CMK (cell line): ENCODE data around the gene NCAPD3.
"Not testable (repeated sequence)": the region's sequence is repeated elsewhere in the genome, so short reads cannot be mapped to it uniquely, and the experiment has no call there.

Experiments
- DNase-seq: peaks from one replicate; pipeline ENCODE4 v3.0.0-alpha.2; 2010; ENCODE audit warnings: low read depth

NCAPD3 gene

DNA sequence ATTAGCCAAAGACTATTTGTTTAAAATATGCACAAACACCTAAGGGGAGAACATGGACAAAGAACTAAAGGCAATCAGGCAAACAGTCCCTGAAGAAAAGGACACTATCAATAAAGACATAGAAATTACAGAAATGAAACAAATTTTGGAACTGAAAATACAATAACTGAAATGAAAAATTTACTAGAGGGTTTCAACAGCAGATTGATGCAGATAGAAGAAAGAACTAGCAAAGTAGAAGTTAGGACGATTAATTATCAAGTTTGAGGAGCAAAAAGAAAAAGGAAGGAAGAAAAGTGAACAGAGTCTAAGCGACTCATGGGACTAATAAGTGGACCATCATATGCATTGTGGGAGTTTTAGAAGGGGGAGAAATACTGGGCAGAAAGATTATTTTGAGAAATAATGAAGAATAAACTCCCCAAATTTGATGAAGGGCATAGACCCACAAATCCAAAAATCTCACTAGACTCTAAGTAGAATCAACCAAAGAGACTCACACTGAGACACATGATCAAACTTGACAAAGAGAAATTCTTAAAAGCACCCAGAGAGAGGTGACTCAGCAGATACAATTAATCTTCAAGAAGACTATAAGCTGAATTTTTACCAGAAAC is 92.0 kb downstream of the NCAPD3 start:
- DNase-seq = no peak

DNA sequence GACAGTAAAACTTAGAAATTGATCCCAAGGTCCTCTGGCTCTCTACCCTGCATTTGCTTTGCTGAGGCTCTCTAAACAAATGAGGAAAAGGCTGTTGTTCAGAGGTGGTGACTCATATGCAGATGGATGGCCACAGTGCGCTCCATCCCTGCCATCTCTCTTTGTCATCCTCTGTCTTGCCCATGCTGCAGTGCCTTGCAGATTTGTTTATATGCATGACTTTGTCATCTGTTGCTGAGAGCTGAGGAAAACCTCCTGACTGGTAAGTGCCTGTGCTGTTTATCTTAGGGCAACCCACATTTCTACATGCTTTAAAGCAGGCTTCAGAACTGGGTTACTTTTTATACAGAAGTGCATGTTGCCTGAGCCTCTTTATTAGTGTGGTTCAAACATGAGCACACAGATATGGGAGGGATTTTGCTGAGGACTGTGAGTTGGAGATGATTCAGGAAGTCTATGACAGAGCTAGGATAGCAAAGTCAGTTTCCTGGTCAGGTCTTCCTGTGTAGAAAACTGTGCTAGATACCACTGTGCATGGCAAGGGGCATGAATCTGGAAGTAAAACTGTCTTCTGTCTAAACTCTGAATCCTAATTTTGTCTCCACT is 97.4 kb downstream of the NCAPD3 start:
- DNase-seq = no peak

DNA sequence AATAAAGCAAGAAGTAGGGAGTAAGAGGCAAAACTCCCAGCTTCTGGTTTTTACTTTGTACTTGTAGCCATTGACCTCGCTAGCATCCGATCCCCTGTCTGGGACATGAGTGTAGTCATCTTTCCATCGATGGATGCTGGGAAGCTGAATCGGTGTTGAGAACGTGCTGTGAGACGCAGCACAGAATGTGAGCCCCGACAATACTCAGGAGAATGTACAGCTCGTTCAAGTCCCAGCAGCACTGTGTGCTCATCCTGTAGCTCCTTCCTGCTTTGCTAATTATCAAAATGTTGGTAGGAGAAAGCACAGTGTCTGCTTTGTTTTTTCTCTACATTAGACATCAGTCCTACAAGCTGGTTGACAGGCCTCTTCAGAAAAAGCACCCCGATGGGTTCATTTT is 98.3 kb downstream of the NCAPD3 start:
- DNase-seq = no peak

DNA sequence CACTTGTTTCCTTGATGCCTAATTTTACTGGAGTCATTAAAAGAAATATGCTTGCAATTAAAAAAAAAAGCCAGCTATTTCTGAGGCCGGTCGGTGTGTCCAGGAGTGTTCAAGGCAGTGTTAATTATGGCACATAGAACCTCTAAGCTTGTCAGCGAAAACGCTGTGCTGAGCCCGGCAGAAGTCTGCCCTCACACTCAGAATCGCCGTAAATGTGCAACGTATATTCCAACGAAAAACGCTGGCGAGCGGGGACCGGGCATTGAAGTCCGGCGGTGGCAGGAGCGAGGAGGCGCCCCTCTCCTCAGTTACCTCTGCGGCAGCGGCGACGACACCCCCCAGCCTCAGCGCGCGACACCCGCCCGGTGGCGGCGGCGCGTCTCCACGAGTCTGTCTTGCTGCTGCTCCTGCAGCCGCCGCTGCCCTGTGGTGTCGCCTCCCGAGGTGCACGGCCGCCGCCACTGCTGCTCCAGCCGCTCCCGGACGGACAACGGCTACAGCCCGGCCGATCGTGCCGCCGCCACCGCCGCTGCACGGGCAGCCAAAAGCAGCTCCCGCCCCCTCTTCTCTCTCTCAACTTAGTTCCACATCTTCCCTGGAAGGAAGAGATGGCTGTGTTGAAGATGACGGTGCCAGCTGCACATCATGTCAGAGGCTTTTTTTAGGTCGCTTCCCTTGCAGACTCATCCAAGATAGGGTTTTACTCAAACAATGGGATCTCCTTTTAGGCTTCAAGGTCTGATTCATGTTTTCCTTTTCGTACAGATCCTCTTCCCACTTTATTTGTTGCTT is 98.9 kb downstream of the NCAPD3 start:
- no peak for DNase-seq

DNA sequence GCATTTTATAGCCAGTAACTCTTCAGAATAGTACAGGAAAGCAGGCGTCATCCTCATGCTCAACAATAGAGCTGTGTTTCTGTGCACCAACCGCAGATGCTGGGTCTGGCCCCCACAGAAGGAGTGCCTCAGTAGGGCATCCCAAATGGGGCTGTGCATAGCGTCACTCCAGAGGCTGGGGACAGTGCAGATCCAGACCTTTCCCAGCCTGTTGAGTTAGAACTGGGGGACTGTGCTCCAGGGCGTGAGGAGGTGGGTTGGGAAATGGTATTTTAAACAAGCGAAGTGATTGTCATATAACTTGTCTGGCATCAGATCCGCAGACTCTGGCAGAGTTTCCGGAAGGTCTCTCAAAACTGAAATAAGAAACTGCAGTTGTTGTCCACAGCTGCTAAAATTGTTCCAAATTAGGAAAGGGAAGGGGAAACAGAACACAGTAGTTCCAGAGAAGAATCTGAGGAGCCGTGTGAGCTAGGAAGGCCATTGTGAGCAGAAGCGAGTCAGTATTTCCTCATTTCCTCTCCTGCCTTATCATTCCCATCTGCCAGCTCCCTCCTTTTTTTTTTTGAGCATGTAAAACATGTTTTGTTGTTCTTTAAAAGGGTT is 102.7 kb downstream of the NCAPD3 start:
- no peak for DNase-seq

DNA sequence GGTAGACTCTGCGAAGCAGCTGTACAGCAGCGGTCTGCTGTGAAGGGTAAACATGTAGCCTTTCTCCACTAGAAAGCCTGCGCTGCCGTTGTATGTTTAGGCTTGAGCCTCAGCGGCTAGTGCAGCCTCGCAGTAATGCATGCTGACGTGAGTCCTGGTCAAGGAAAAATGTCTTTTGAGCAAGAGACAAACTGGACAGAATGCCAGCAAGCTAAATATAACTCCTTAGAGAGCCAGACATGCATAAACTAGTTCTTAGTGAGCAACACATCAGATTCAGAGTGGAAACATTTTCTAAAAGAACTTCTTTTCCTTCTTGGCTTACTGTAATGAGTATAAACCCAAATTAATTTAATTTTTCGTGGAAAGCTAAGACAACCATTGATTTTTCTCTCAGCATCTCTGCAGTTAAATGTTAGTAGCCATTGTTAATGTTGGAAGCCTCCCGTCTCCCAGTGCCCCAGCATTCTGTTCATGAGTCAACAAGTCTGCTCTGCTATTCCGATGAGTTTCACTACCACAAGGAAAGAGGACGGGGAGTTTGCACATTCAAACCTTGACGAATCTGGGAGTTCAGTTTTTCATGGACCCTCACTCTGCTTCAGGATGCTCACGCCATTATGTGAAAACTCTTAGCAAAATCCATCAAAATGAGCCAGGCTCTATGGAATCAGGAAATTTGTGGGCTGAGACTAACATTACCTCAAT is 103.5 kb downstream of the NCAPD3 start:
- no peak for DNase-seq

DNA sequence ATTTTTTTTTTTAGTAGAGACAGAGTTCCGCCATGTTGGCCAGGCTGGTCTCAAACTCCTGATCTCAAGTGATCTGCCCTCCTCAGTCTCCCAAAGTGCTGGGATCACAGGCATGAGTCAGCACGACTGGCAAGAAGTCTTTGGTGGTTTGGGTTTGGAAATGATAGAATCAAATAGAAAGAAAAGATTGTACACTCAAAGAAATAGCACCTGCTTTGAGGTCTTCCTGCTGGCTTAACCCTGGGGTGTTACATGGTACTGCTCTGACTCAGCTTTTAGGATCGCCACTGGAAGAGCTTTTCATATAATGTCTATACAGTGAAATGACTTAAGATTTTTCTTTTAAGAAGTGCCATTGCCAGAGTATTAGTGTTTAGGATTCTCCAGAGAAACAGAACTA is 104.7 kb downstream of the NCAPD3 start:
- no peak for DNase-seq

DNA sequence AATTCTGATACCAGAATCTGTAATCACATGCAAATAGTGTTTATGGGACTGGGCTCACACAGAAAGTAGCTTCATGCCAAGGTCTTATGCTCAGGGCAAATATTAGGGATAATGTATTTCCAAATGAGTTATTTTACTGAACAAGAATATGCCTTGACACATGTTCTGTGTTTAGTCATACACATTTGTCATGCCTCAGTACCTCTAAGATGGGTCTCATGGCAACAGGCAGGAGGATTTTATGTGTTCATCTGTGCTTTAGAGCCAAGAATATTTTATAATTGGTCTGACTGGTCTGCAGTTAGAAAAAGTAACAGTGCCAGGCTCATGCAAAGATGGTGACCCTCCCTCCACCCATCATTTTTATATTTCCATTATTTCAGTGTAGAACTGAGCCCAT is 105.8 kb downstream of the NCAPD3 start:
- no peak for DNase-seq

DNA sequence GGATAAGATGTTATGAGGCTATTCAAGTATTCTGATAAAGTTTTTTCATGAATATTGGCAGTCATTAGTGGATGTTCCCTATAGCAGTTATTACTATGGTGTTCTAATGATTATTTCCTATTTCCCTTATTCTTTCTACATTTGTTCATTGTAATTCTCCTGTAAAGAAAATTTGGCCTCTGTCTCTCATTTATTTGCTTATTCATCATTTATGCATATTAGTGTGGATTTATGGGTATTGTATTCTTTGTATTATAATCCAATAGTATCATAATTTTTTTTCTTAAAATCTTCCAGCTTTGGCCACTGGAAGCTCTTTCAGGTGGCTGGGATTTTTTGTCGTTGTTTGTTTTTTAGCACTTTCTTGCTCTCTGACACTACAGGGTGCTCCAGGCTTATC is 107.6 kb downstream of the NCAPD3 start:
- no peak for DNase-seq

DNA sequence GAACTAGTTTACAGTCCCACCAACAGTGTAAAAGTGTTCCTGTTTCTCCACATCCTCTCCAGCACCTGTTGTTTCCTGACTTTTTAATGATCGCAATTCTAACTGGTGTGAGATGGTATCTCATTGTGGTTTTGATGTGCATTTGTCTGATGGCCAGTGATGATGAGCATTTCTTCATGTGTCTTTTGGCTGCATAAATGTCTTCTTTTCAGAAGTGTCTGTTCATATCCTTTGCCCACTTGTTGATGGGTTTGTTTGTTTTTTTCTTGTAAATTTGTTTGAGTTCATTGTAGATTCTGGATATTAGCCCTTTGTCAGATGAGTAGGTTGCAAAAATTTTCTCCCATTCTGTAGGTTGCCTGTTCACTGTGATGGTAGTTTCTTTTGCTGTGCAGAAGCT is 110.0 kb downstream of the NCAPD3 start:
- DNase-seq = not testable (repeated sequence)

DNA sequence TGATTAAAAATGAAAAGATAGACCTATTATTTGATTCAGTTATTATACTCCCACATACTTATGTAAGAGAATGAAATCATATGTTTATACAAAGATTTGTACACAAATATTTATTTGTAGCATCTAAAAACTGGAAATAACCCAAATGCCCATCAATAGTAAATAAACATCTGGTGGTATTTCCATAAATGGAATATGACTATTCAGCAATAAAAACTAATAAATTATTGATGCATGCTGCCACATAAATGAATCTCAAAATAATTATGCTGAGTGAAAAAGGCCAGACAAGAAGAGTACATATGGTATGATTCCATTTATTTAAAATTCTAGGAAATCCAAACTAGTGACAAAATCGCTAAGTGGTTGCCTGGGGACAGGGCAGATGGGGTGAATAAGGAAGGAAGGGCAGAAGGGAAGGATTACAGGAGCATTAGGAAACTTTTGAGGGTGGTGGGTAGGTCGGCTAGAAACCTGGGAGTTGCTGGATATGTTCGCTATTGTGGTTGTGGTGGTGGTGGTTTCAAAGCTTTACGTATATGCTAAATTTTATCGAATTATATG is 113.4 kb downstream of the NCAPD3 start:
- DNase-seq = no peak
